GM21723 (cell line): ENCODE results near the gene ITK.

Experiments
- ATAC-seq: cut with Tn5 transposase; IDR thresholded peaks from one replicate; pipeline ENCODE4 v1.9.1; 2021; ENCODE audit warnings: mild to moderate bottlenecking, moderate library complexity; ENCODE audit not compliant: unreplicated experiment

Gene ITK

DNA sequence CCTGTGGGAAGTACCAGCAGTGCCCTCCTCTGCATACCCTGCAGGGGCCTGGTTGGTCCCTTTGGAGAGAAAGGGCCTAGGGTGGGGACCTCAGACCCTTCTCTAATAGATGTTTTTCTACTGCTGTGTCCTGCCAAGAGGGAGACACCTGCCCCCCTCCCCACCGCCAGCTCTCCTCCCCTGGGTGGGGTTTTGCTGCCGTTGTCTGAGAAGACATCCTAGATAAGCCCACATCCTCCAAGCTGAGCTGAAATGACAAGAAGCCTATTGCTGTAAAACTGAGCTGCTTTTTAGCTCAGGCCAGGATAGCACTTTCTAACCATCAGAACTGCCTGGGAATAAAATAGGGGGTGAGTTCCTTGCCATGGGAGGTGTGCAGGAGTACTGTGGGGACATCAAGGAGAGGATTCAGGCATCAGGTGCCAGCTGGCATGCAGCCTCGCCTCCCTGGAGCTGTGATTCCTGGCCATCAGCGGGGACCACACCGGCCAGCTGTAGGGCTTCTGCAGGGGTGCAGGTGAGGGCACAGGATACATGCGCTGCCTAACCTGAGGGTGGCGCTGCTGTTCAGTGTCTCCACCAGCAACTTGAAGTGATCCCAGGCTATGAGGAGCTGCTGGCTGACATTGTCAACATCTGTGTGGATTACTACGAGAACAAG is 123.2 kb downstream of the ITK start:
- no peak for ATAC-seq
